Thoracic aorta (tissue), 2 donors: ENCODE measurements around the gene PLCD1. TPM values are rescaled to one million over a fixed set of nuclear protein-coding genes. Genes with fewer than 3 reads are reported as not detected.

Source experiments
- ATAC-seq: fragments of 150-250 bp; one replicate; pipeline ENCODE4 v1.8.0; 2017; ENCODE audit warnings: low read depth; ENCODE audit not compliant: insufficient number of reproducible peaks, low FRiP score
- DNase-seq: peaks from one replicate; pipeline ENCODE4 v3.0.0-alpha.2; 2020; ENCODE audit warnings: low spot score
- H3K27ac ChIP-seq, 2 donors: fragments of 200-600 bp; sonication (generic); 1 replicate in 1 of 2; 2 replicates in 1 of 2; pipeline ENCODE4 v1.5.1; 2016; ENCODE audit warnings: mild to moderate bottlenecking in 2 of 2, moderate library complexity in 2 of 2
- H3K27me3 ChIP-seq: fragments of 200-600 bp; sonication (generic); replicated peaks from 2 replicates; pipeline ENCODE4 v1.6.0; 2016; ENCODE audit warnings: mild to moderate bottlenecking; ENCODE audit not compliant: insufficient read depth
- H3K36me3 ChIP-seq: fragments of 200-600 bp; sonication (generic); one replicate; pipeline ENCODE4 v1.5.1; 2016
- H3K4me1 ChIP-seq, 2 donors: fragments of 200-600 bp; sonication (generic); 1 replicate in 1 of 2; 2 replicates in 1 of 2; pipeline versions ENCODE4 v1.5.1 to v1.6.0; 2016; ENCODE audit warnings: low read depth in 2 of 2, mild to moderate bottlenecking in 1 of 2; ENCODE audit not compliant: control insufficient read depth in 1 of 2
- H3K4me3 ChIP-seq: fragments of 200-600 bp; sonication (generic); 2 replicates; pipeline ENCODE4 v1.5.1; 2016; ENCODE audit warnings: mild to moderate bottlenecking
- H3K9me3 ChIP-seq: fragments of 200-600 bp; sonication (generic); 2 replicates; pipeline ENCODE4 v1.5.1; 2016
- CTCF ChIP-seq: fragments of 200-600 bp; sonication (generic); IDR thresholded peaks from one replicate; pipeline ENCODE4 v1.5.1; 2019; ENCODE audit warnings: antibody characterized with exemption
- total RNA-seq, 2 donors: library from RNA; depleted of rRNA; stranded (reverse); fragments of >200 nt; gene quantifications; one replicate each; pipeline versions ENCODE4 v1.1.0 to v1.2.3, GENCODE V29; 2016

Gene PLCD1
- total RNA-seq, 2 donors from 2014 or later = 34.8 to 93.3 TPM

- ATAC-seq (no peak), DNase-seq (peak; percentile 0)
- Histone ChIP-seq H3K27ac (no peak overlapping the region), H3K36me3 (peaks cover 5% of the 10 kb centered on the region), H3K4me1 (peaks cover 0 to 6% of the 10 kb centered on the region in 2 donors), H3K27me3 (no peaks in the 10 kb centered on the region), H3K9me3 (no peaks in the 10 kb centered on the region), H3K4me3 (no peak overlapping the region)
- no peak for TF ChIP-seq CTCF
These were observed 42.1 kb downstream of the PLCD1 start for GRCh38 chr3:37987315-37987697.

- no peak overlapping the region for H3K27ac ChIP-seq
- no peak for TF ChIP-seq CTCF
- no peaks in the 10 kb centered on the region for H3K27me3 ChIP-seq
- ATAC-seq (no peak), DNase-seq (no peak)
- H3K9me3 ChIP-seq = no peaks in the 10 kb centered on the region
- peaks cover 5% of the 10 kb centered on the region for H3K36me3 ChIP-seq
- H3K4me1 ChIP-seq = peaks cover 0 to 6% of the 10 kb centered on the region in 2 donors
- H3K4me3 ChIP-seq = no peak overlapping the region
These were observed 42.7 kb downstream of the PLCD1 start for GRCh38 chr3:37986479-37987314.

GRCh38 chr3:37985637-37986320 lies 43.7 kb downstream of the PLCD1 start:
- peaks cover 0 to 6% of the 10 kb centered on the region in 2 donors for H3K4me1 ChIP-seq
- no peaks in the 10 kb centered on the region for H3K9me3 ChIP-seq
- peaks cover 5% of the 10 kb centered on the region for H3K36me3 ChIP-seq
- ATAC-seq (no peak), DNase-seq (no peak)
- no peaks in the 10 kb centered on the region for H3K27me3 ChIP-seq
- H3K4me3 ChIP-seq = no peak overlapping the region
- H3K27ac ChIP-seq = peak overlapping the region in 1 of 2 donors; percentile 20
- no peak for TF ChIP-seq CTCF

GRCh38 chr3:37984596-37984995 lies 44.8 kb downstream of the PLCD1 start:
- Histone ChIP-seq H3K9me3 (no peaks in the 10 kb centered on the region), H3K4me1 (peaks cover 0 to 6% of the 10 kb centered on the region in 2 donors), H3K27me3 (no peaks in the 10 kb centered on the region), H3K4me3 (no peak overlapping the region), H3K27ac (no peak overlapping the region), H3K36me3 (peaks cover 5% of the 10 kb centered on the region)
- ATAC-seq = no peak
- no peak for DNase-seq
- no peak for TF ChIP-seq CTCF

- H3K4me3 ChIP-seq = no peak overlapping the region
- no peak overlapping the region for H3K27ac ChIP-seq
- ATAC-seq (no peak), DNase-seq (no peak)
- H3K4me1 ChIP-seq = peaks cover 0 to 6% of the 10 kb centered on the region in 2 donors
- H3K36me3 ChIP-seq = peaks cover 5% of the 10 kb centered on the region
- H3K9me3 ChIP-seq = no peaks in the 10 kb centered on the region
- no peak for TF ChIP-seq CTCF
- no peaks in the 10 kb centered on the region for H3K27me3 ChIP-seq
These were observed 45.4 kb downstream of the PLCD1 start for GRCh38 chr3:37984051-37984450.
